ENCODE measurements around the gene MCHR1.

DNA sequence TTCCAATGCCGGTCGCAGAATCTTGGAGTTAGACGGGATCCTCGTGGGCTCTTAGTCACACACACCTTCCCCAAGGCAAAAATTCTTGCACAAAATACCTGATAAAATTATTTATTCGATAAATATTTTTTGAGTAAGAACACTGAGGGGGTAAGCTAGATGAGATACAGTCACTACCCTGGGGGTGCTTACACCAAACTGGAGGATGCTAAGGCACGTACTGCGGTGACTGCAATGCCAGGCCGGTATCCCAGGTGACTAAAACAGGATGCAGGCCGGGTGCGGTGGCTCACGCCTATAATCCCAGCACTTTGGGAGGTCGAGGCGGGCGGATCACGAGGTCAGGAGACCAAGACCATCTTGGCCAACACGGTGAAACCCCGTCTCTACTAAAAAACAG lies 41.0 kb upstream of the MCHR1 start:
- TF ChIP-seq GATA2 (IDR thresholded peaks at IDR 0.05; ENCODE audit: low read depth, low read length) = no peak
- TF ChIP-seq GATA3 (IDR thresholded peaks at IDR 0.05; ENCODE audit: low read depth, low read length) = no peak

All from SH-SY5Y (cell line).